Measurements from ENCODE around the gene CEP70.

Gene CEP70

DNA sequence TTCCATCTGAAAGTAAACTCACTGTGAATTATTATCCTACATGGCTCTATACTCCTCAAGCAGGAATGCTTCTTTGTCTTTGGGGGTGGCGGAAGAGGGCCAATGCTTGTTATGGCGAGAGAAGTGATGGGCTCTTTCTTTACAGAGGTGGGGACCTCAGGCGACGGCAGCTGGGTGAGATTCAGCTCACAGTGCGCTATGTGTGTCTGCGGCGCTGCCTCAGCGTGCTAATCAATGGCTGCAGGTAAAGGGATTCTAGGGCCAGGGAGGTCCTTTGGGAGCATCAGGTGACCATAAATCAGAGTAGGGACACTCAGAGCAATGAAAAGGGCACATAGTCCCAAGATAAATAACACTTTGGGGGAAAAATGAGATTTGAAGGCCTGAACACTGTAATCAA, 120.7 kb downstream of the CEP70 start:
- no peak for DNase-seq (ENCODE audit: insufficient read length, low spot score)
- TF ChIP-seq POLR2A (IDR thresholded peaks at IDR 0.05; ENCODE audit: low read depth, low read length) = no peak
- FAIRE-seq = no peak

DNA sequence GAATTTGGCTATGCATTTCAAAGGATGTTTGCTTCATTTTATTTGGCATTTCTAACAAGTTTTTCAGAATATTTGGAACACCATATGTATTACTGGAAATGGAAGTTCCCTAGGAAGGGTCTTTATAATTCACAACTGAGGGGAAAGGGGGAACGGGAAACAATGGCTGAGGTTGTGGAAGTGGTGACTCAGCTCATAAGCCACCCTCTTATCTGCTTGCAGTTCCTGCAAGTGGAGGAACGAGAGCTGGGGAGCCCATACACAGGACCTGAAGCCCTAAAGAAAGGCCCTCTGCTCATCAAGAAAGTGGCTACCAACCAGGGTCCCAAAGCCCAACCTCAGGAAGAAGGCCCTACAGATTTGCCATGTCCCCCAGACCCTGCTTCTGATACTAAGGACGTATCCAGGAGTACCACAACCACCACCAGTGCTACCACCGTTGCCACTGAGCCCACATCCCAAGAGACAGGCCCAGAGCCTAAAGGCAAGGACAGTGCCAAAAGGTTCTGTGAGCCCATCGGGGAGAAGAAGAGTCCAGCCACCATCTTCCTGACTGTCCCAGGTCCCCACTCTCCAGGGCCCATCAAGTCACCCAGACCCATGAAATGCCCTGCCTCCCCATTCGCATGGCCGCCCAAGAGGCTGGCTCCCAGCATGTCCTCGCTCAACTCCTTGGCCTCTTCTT, 121.8 kb downstream of the CEP70 start:
- TF ChIP-seq POLR2A (IDR thresholded peaks at IDR 0.05; ENCODE audit: low read depth, low read length) = no peak
- FAIRE-seq = no peak

DNA sequence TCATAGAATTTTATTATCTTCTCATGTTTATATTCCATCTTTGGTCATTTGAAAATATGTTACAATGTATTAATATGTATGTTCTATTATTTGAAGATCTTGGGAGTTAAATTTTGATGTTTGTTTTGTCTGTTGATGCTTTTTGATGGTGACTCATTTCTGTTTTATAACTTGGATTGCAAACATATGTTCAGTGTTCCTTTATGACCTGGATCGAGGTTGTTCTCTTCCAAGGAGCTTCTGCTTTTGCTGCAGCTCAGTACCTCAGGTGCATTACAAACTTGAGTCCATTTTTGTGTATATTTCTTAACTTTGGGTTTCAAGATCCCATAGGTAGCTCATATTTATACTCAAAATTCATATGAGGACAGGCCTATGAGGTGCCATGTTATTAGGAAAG, 122.6 kb downstream of the CEP70 start:
- no peak for TF ChIP-seq POLR2A (IDR thresholded peaks at IDR 0.05; ENCODE audit: low read depth, low read length)
- DNase-seq (ENCODE audit: insufficient read length, low spot score) = no peak
- FAIRE-seq = no peak

More for the DNA sequence above, 121.8 kb downstream of the CEP70 start:
- DNase-seq (ENCODE audit: insufficient read length, low spot score) = no peak

DNA sequence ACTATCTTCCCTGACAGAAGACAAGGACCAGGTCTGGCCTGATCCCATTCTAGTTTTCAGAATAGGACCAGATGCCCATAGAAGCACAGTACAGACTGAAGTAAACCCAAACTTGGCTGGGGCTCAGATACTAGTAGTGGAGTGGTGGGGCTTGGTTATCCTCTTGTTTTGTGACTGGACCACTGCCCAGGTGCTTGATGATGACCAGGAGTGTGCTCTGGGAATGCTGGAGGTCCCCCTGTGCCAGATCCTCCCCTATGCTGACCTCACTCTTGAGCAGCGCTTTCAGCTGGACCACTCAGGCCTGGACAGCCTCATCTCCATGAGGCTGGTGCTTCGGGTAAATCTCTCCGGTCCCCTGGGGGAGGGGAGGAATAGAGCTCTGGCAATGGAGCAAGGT, 123.4 kb downstream of the CEP70 start:
- DNase-seq (ENCODE audit: insufficient read length, low spot score) (no peak), FAIRE-seq (no peak)

DNA sequence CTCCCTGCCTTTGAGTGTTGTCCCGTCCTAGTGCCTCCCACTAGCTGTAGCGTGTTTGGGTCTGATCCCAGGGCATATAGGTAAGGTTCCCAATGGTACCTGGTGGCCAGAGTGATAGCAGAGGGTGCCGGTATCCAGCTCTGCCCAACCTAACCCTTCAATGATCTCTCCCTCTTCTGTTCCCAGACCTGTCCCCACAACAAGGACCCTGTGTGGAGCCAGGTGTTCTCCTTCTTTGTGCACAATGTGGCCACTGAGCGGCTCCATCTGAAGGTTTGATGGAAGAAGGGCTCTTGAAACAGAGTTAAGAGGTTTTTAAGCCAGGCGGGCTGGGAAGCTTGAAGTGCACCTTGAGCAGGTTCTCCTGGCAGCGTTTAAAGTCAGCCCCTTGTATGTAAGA, 124.2 kb downstream of the CEP70 start:
- no peak for FAIRE-seq
- DNase-seq (ENCODE audit: insufficient read length, low spot score) = no peak
- TF ChIP-seq POLR2A (IDR thresholded peaks at IDR 0.05; ENCODE audit: low read depth, low read length) = no peak

More for the DNA sequence above, 123.4 kb downstream of the CEP70 start:
- no peak for TF ChIP-seq POLR2A (IDR thresholded peaks at IDR 0.05; ENCODE audit: low read depth, low read length)

DNA sequence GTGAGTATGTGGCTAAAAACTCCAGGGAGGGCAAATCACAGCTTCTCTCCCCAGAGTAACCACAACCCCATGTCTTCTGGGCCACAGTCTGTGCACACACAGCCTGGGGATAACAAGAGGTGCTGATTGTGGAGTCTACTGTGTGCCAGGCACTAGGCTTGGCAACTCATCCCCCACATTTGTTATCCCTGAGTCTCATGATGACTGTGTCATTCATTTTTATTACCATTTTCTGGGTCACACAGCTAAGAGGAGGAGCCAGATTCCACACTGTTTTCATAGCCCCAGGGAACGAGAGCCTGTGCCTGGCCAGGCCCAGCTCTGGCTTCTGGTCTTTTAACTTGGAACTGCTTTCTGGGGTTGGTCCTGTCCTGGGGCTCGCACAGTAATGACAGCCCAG, 125.2 kb downstream of the CEP70 start:
- DNase-seq (ENCODE audit: insufficient read length, low spot score) = peak; percentile 43
- no peak for FAIRE-seq
- no peak for TF ChIP-seq POLR2A (IDR thresholded peaks at IDR 0.05; ENCODE audit: low read depth, low read length)

DNA sequence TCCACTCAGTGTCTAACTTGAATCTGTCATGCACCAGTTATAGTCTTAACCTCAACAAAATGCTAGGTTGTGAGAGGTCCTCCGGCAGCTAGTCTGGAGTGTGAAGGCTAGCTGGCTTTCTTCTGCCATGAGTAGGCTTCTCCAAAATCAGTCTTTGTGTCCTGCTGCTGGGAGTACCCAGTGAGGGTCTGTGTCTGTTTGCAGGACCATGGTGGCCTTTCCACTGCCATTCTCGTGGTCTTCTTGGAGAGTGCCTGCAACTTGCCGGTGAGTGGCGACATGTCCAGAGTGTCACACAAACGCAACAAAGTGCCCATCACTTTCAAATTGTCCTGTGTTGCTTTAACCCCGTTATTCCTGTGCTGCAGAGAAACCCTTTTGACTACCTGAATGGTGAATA, 125.6 kb downstream of the CEP70 start:
- no peak for FAIRE-seq
- no peak for TF ChIP-seq POLR2A (IDR thresholded peaks at IDR 0.05; ENCODE audit: low read depth, low read length)
- no peak for DNase-seq (ENCODE audit: insufficient read length, low spot score)

DNA sequence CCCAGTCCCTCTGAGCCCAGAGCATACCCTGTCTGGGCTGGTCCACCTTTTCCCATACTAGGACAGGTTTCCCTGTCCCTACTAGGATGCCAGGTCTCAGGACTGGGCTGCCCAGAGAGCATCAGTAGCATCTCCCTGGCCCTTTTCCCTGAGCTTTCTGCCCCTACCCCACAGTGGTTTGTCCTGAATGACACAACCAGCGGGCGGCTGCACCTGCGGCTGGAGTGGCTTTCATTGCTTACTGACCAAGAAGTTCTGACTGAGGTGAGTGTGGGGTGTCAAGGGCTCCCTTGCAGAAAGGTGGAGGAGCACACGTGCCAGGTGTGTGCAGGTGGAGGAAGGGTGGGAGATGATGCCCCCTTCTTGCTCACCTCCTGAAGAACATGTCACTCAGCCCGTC, 126.1 kb downstream of the CEP70 start:
- no peak for TF ChIP-seq POLR2A (IDR thresholded peaks at IDR 0.05; ENCODE audit: low read depth, low read length)
- FAIRE-seq (no peak), DNase-seq (ENCODE audit: insufficient read length, low spot score) (no peak)

DNA sequence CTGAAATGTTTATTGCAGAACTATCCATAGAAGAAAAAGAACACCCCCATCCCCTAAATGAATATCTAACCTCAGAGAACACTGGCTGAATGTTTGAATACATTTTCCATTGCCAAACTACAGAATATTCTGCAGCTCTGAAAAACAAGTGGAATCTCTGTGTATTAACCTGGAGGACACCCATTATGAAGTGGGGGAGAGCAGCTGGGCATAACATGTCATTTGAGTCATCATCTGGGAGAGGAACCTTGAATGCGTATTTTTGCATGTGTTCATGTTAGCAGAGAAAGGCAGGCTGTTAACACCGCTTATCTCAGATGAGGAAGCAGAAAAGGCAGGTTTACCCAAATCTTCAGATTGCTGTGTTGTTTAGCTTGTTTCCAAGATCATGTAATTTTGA, 128.1 kb downstream of the CEP70 start:
- FAIRE-seq (no peak), DNase-seq (ENCODE audit: insufficient read length, low spot score) (no peak)
- TF ChIP-seq POLR2A (IDR thresholded peaks at IDR 0.05; ENCODE audit: low read depth, low read length) = no peak

DNA sequence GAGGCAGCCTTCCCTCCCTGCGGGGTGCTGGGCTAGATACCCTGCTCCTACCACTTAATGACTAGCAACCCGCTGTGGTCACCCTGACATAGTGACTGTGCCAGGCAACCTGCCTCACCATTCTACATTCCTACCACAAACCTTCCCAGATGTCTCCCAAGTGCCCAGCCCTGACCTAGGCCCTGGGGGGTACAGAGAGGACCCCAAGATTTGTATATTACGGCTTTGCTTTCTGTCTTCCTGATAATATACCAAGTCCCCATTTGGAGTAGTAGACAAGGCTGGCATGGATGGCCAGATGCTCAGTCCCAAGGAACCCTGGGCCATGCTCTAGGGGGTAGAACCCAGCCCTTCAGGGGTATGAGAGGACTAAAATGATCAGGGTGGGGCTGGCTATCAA, 128.6 kb downstream of the CEP70 start:
- FAIRE-seq (no peak), DNase-seq (ENCODE audit: insufficient read length, low spot score) (no peak)
- no peak for TF ChIP-seq POLR2A (IDR thresholded peaks at IDR 0.05; ENCODE audit: low read depth, low read length)

DNA sequence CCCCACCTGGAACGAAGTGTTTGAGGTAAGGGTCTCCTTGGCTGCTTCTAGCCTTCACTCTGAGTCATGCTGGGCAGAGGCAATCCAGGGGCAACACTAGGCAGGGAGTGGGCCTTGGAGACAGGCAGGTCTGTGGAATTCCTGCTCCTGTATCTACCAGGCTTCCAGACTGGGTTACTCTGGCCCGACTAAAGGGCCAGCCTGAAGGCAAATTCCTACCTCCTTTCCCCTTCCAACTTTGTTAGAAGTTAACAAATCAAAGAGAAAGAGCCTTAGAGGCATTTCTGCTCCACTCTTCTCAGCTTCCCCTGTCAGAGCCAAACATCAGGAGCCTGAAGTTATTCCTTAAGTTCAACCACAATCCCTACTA, 129.6 kb downstream of the CEP70 start:
- FAIRE-seq (no peak), DNase-seq (ENCODE audit: insufficient read length, low spot score) (no peak)
- TF ChIP-seq POLR2A (IDR thresholded peaks at IDR 0.05; ENCODE audit: low read depth, low read length) = no peak

DNA sequence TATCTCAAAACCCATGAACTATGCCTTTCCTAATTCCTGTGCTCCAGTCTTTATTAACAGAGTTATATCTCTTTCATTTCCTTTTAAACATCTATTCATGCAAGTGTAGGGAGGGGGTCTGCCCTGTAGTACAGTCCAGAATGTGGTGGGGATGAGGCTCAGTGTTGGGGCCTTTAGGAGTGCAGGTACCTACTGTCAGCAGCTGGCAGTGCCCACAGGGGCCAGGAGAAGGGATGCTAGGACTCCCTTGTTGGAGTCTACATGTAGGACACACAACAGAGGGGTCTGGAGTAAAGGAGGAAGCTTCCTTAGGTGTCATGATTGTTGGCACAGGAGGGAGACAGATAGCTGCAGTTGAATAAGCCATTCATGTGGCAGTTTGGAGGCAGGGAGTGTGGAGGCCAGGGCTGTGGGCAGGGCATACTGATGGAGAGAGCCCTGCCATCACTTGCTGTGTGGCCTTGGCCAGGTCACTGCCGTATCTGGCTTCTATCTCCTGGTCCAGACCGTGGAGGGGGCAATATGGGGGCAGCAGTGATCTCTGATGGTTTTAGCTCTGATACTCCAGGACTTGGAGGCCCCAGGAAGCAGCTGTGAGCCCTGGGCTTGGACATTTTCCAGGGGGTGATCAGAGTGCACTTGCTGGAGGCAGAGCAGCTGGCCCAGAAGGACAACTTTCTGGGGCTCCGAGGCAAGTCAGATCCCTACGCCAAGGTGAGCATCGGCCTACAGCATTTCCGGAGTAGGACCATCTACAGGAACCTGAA, 130.2 kb downstream of the CEP70 start:
- no peak for DNase-seq (ENCODE audit: insufficient read length, low spot score)
- FAIRE-seq = no peak
- TF ChIP-seq POLR2A (IDR thresholded peaks at IDR 0.05; ENCODE audit: low read depth, low read length) = no peak

DNA sequence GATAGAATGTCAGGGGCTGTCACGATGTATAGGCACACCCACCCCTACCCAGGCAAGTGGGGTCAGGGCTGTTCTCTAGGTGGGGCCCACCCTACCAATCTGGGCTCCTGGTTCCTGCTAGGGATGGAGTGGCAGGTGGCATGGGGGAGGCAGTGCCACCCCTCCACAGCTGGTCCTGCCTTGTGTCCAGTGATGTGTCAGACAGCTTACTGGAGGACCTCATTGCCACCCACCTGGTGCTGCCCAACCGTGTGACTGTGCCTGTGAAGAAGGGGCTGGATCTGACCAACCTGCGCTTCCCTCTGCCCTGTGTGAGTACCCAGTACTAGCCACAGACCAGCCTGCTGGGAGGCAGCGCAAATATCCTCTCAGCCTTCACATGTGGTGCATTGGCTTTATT, 132.2 kb downstream of the CEP70 start:
- DNase-seq (ENCODE audit: insufficient read length, low spot score) = no peak
- no peak for TF ChIP-seq POLR2A (IDR thresholded peaks at IDR 0.05; ENCODE audit: low read depth, low read length)
- no peak for FAIRE-seq

DNA sequence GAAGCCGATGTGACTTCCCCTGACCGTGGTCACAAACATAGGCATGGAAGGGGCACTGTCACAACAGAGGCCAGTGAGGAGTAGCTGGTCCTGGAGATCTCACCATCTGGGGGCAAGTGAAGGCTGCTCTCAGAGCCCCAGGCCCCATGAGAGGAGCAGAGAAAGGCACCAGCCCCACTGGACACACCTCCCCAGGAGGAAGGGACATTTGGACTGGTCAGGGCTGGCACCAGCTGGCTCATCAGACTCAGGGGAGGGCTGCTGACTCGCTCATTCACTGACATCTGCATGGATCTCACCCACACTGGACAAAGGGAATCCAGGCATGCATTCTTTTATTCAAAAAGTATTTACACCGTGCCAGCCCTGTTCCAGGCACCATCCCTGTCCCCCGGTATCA, 132.8 kb downstream of the CEP70 start:
- FAIRE-seq = peak; percentile 57

DNA sequence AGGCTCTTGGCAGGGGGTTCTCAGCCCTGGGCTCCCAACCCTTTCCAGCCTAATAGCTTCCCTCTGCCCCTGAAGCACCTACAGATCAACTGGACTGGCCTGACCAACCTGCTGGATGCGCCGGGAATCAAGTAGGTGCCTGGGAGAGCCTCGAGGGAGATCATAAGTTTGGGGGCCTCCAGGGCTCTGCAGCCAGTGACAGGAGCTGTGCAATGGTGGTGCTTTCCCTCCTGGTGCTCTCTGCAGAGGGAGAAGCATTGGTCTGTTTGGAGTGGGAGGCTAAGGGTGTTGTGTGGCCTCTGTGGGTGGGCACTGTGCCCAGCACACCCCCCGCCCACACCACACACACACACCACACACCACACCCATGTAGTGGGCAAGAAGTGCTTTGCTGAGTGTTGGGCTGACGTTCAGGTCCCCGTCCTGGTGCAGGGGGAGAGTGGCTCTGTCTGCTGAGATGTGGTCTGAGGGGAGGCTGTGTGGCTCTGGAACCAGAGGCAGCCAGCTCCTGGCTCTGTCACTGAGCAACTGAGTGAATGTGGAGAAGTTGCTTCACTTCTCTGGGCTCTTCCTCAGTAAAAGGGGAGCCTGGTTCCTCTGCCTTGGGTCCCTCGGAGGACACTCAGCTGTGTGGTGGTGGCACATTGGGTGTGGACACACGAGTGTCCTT, 133.4 kb downstream of the CEP70 start:
- DNase-seq (ENCODE audit: insufficient read length, low spot score) (no peak), FAIRE-seq (no peak)
- no peak for TF ChIP-seq POLR2A (IDR thresholded peaks at IDR 0.05; ENCODE audit: low read depth, low read length)

More for the DNA sequence above, 132.8 kb downstream of the CEP70 start:
- TF ChIP-seq POLR2A (IDR thresholded peaks at IDR 0.05; ENCODE audit: low read depth, low read length) = no peak
- peak; percentile 47 for DNase-seq (ENCODE audit: insufficient read length, low spot score)

Measured in H54 (cell line).